GM21576 (cell line): ENCODE data around the gene CDK16.

Experiments used
- ATAC-seq: cut with Tn5 transposase; IDR thresholded peaks from one replicate; pipeline ENCODE4 v1.9.1; 2021; ENCODE audit warnings: mild to moderate bottlenecking, moderate library complexity; ENCODE audit not compliant: unreplicated experiment

The CDK16 gene

GRCh38 chrX:47206316-47206715 lies 12.2 kb upstream of the CDK16 start:
- ATAC-seq = no peak

DNA sequence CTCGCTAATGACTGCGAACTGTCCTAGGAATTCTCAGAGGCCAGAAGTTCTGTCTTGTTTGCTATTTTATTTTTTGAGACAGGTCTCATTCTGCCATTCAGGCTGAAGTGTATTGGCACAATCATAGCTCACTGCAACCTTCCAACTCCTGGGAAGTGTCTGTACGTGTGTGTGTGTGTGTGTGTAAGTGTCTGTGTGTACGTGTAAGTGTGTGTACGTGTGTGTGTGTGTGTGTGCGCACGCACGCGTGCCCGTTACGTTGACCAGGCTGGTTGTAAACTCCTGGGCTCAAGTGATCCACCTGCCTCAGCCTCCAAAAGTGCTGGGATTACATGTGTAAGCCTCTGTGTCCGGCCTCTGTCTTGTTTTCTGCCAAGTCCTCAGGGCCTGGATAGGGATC lies 10.4 kb upstream of the CDK16 start:
- ATAC-seq = no peak

DNA sequence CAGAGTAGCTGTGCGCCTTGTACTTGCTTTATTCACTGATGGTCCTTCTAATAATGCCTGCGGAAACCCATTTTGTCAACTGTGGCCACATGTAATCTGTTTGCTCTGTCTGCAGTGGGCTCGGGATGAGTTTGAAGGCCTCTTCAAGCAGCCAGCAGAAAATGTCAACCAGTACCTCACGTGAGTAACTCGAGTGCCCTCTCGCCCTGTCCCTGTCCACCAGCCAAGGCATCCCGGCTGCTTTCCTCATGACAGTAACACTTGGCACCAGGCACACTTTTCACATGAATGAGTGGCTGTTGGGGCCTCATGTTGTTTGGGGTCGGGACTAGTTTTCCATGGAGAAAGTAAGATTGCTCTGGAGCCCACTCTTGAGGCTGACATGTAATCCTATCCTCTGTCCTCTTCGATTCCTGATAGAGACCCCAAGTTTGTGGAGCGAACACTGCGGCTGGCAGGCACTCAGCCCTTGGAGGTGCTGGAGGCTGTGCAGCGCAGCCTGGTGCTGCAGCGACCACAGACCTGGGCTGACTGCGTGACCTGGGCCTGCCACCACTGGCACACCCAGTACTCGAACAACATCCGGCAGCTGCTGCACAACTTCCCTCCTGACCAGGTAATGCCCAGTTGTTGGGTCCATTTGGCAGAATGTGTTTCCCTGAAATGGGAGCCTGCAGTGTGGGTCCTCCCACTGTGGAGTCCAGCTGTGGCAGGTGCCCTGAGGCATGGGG lies 8.8 kb upstream of the CDK16 start:
- ATAC-seq = no peak

DNA sequence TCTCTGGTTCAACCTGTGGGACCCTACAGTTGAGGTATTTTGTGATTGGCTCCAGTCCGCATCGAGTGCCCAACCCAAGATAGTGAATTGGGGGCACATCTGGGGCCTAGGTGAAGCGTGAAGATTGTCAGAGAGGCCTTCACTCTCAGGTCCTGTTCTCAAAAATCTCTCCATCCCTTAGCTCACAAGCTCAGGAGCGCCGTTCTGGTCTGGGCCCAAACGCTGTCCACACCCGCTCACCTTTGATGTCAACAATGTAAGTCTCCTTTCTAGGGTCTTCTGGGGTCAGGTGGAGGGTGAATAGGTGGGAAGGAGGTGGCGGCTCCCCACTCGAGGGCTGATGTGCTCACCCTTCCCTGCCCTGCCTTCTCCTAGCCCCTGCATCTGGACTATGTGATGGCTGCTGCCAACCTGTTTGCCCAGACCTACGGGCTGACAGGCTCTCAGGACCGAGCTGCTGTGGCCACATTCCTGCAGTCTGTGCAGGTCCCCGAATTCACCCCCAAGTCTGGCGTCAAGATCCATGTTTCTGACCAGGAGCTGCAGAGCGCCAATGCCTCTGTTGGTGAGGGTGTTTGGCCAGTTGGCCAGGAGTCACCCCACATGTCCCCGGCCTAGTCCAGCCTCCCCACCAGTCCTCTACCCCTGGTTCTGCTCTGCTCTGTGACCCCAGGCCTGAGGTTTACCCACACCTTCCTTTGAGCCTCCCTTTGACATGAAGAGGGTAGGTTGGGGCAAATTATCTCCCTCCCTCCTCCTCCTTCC lies 7.6 kb upstream of the CDK16 start:
- ATAC-seq = no peak

- ATAC-seq = no peak
These were observed 5.8 kb upstream of the CDK16 start for GRCh38 chrX:47212381-47213293.

DNA sequence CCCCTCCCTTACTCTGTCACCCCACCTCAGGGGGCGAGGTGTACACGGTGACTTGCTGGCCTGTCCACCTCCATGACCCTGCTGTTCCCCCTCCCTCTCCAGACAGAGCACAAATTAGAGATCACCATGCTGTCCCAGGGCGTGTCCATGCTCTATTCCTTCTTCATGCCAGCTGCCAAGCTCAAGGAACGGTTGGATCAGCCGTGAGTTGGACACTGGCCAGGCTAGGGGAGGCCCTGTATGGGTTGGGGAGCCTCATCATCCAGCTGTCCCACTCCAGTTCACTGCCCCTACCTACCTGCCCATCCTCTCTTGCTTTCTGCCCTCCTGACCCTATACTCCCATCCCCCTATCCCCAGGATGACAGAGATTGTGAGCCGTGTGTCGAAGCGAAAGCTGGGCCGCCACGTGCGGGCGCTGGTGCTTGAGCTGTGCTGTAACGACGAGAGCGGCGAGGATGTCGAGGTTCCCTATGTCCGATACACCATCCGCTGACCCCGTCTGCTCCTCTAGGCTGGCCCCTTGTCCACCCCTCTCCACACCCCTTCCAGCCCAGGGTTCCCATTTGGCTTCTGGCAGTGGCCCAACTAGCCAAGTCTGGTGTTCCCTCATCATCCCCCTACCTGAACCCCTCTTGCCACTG lies 3.9 kb upstream of the CDK16 start:
- ATAC-seq = no peak

- ATAC-seq = no peak
These were observed 3.1 kb upstream of the CDK16 start for GRCh38 chrX:47215291-47215900.

GRCh38 chrX:47216393-47216925 lies 2.0 kb upstream of the CDK16 start:
- no peak for ATAC-seq

DNA sequence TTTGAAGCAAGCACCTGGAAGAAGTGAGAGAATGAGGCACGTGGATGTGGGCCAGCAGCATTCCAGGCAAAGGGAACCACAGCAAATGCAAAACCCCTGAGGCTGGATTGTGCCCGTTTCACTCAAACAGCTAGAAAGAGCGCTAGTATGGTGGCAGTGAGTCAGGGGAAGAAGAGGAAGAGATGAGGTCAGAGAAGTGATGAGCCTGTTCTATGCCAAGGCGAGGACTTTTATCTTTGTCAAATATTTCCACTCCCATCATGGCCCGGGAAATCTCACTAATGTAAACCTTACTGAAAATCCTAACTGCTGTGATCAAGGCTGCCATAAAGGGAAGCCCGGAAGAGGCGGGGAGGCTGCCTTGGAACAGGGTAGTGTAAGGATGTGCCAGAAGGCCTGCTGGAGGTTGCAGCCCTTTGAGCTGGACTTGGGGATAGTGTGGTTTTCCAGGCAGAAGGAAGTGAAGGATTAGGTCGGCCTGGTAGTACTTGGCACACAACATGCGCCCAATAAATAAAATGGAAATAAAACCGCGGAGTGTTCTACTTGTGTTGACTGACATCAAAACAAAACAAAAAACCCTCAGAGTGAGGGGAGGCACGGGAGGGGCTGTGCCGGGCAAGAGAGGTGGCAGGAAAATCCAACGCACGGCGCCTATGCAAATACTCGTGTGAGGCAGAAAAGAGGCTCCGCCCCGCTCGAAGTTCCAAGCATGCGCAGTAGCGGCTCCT lies 1.2 kb upstream of the CDK16 start:
- no peak for ATAC-seq

DNA sequence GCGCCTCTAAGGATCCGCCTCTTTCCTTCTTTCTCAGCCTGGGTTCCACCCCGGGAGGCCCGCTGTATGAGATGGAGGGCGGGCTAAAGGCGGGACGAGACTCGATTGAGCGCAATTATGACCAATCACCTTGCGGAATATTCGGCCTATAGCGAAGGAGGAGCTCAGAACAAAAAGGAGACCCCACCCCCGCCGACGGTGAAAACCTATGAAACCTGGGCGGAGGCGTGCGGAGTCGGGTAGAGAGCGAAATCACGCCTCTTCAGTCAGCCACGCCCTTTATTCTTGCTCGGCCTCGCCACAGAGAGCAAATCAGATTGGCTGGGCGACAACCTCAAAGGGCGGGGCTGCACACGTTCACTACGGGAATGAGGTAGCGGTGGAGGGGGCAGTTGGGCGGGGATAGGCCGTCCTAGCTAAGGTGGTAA lies 615 bp upstream of the CDK16 start:
- peak; percentile 86 for ATAC-seq

- ATAC-seq = no peak
These were observed 687 bp downstream of the CDK16 start for GRCh38 chrX:47218920-47219815.

- no peak for ATAC-seq
These were observed 3.3 kb downstream of the CDK16 start for GRCh38 chrX:47221756-47222155.

DNA sequence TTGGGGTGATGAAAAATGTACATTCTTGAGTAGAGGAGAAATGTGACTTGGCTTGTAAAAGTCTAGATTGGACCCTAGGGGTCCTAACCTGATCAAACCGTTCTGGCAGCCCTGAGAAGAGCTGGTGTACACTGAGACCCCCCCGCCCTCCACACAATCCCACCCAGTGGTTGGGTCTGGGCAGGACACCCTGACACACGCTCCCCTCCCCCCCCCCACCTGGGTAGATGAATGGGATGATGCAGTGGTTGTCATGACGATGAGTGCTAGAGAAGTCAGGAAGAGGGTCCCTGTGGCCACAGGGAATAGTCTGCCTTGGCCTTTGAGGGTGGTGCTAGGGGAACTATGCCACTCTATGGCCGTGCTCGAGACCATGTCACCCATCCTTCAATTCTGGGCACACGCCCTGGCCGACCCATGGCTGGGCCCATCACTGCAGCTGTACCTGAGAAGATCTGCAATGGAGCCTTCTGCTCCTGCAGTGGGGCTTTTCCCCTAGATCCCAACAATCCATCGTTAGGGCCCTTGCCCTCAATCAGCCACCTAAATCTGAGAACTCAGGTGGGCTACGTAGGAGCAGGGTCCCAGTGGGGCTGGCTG lies 4.4 kb downstream of the CDK16 start:
- ATAC-seq = no peak

DNA sequence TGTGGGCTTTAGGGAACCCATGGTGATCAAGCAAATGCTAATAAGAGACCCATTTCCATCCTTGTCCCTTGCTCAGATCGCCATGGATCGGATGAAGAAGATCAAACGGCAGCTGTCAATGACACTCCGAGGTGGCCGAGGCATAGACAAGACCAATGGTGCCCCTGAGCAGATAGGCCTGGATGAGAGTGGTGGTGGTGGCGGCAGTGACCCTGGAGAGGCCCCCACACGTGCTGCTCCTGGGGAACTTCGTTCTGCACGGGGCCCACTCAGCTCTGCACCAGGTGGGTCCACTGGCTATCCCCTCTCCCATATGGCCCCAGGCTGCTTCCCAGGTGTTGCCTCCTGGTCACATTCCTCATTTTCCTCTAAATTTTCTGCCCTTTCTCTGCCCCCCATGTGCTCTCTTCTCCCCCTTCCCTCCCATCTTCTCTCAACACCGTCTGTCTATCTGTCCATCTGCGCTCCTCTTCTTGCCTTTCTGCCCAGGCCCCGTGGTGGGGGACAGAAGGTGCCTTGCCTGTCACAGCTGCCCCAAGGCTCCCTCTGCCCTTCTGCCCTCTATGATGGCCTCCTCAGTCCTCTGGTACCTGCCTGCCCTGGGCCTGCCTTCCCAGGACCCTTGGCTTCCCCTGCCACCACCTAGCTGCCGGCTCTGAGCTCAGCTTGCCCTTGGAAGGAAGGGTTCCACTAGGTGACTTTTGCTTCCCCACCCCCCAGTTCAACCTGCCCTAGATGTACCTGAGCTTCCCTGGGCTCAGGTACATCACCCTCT lies 5.2 kb downstream of the CDK16 start:
- ATAC-seq = no peak

DNA sequence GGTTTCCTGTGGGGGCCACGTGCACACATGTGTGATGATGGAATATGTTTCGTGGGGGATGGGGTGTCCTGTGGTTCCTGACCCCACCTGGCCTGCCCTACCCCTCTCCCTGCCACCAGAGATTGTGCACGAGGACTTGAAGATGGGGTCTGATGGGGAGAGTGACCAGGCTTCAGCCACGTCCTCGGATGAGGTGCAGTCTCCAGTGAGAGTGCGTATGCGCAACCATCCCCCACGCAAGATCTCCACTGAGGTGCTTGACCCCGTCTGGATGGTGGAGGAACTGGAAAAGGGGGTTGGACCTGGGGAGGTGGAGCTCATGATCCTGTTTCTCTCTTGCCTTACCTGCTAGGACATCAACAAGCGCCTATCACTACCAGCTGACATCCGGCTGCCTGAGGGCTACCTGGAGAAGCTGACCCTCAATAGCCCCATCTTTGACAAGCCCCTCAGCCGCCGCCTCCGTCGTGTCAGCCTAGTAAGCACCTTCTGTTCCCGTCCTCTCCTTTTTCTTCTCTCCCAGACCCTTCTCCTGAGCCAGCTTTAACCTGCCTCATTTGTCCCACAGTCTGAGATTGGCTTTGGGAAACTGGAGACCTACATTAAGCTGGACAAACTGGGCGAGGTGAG lies 5.9 kb downstream of the CDK16 start:
- ATAC-seq = no peak

DNA sequence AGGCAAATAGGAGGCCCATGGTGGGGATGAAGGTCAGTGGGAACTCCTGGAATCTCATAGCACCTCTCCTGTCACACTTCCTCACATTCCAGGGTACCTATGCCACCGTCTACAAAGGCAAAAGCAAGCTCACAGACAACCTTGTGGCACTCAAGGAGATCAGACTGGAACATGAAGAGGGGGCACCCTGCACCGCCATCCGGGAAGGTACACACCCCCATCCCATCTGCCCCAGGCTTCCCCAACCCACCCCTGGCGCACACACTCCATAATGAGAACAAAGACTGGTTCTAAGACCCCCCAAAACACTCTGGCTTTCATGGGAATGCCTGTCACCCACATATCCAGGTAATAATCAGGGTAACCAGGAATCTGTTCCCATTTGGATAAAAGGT lies 6.4 kb downstream of the CDK16 start:
- no peak for ATAC-seq

- no peak for ATAC-seq
These were observed 7.6 kb downstream of the CDK16 start for GRCh38 chrX:47226071-47226470.
